ENCODE results near the gene CGREF1. TPM values are rescaled to one million over a fixed set of nuclear protein-coding genes. Genes with fewer than 3 reads are reported as not detected.

Gene CGREF1
- total RNA-seq, 1 experiment from 2014 or later = 0.37 TPM

DNA sequence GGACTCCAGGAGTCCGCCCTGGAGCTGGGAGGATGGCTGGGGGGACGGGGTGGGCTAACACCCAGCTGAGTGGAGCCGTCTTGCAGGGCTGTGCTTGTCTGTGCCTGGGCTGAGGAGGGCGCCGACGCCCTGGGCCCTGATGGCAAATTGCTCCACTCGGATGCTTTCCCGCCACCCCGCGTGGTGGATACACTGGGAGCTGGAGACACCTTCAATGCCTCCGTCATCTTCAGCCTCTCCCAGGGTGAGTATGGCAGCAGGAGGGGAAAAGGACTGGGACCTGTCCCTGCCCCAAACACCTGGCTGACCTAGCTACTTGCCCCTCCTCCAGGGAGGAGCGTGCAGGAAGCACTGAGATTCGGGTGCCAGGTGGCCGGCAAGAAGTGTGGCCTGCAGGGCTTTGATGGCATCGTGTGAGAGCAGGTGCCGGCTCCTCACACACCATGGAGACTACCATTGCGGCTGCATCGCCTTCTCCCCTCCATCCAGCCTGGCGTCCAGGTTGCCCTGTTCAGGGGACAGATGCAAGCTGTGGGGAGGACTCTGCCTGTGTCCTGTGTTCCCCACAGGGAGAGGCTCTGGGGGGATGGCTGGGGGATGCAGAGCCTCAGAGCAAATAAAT, 19.5 kb downstream of the CGREF1 start:
- H3K4me3 ChIP-seq = no peak overlapping the region
- no peaks in the 10 kb centered on the region for H3K9me2 ChIP-seq (ENCODE audit: insufficient read depth)
- H3K79me2 ChIP-seq (ENCODE audit: low read depth) = no peaks in the 10 kb centered on the region
- H3K4me2 ChIP-seq = no peak overlapping the region
- CTCF ChIA-PET = interaction anchor here (0.7 kb wide), 1 partner anchor 181 kb away, joined by 3 read pairs; no protein-coding TSS in a partner anchor
- H4K20me1 ChIP-seq (ENCODE audit: insufficient read depth) = no peaks in the 10 kb centered on the region
- no peak for DNase-seq
- TF ChIP-seq CTCF (conservative IDR thresholded peaks at IDR 0.05) (no peak), EZH2 (IDR thresholded peaks at IDR 0.05; ENCODE audit: low read depth) (no peak)
- POLR2A ChIA-PET (ENCODE audit: unreplicated experiment) = interaction anchor here (0.6 kb wide), 1 partner anchor 110 kb away, joined by 4 read pairs; no protein-coding TSS in a partner anchor
- no TSS peak for BruUV-seq (replicated peaks)
- intact Hi-C loops (cut with micrococcal nuclease; ENCODE audit: unreplicated experiment) = loop anchor here (5.0 kb wide), 1 partner anchor 273 kb away; the partner anchor contains the start of genes EIF2B4 and SNX17
- H3F3A ChIP-seq (ENCODE audit: insufficient read depth, low read depth) = no peaks in the 10 kb centered on the region
- H3K27ac ChIP-seq = no peak overlapping the region
- H3K9me3 ChIP-seq (ENCODE audit: insufficient read depth, low read depth) = no peaks in the 10 kb centered on the region
- no peaks in the 10 kb centered on the region for H3K27me3 ChIP-seq (ENCODE audit: insufficient read depth, low read depth)
- no peak overlapping the region for H2AFZ ChIP-seq
- H3K4me1 ChIP-seq (replicated peaks; ENCODE audit: insufficient read depth) = no peaks in the 10 kb centered on the region
- H3K36me3 ChIP-seq (ENCODE audit: low read depth) = no peaks in the 10 kb centered on the region

GRCh38 chr2:27097341-27097740, 21.6 kb downstream of the CGREF1 start:
- Histone ChIP-seq H3F3A (ENCODE audit: insufficient read depth, low read depth) (peaks cover 6% of the 10 kb centered on the region; the same call in 1 of the 2 replicates), H3K4me2 (no peak overlapping the region), H3K36me3 (ENCODE audit: low read depth) (no peaks in the 10 kb centered on the region), H3K9me2 (ENCODE audit: insufficient read depth) (no peaks in the 10 kb centered on the region), H4K20me1 (ENCODE audit: insufficient read depth) (no peaks in the 10 kb centered on the region), H3K27ac (no peak overlapping the region), H3K4me3 (no peak overlapping the region), H2AFZ (no peak overlapping the region), H3K27me3 (ENCODE audit: insufficient read depth, low read depth) (no peaks in the 10 kb centered on the region), H3K79me2 (ENCODE audit: low read depth) (no peaks in the 10 kb centered on the region), H3K4me1 (replicated peaks; ENCODE audit: insufficient read depth) (no peaks in the 10 kb centered on the region), H3K9me3 (ENCODE audit: insufficient read depth, low read depth) (no peaks in the 10 kb centered on the region)
- ChIA-PET CTCF (interaction anchor here (0.6 to 0.9 kb wide), 2 partner anchors 10 to 179 kb away, joined by 3 to 27 read pairs; partner anchors contain the start of gene KHK), POLR2A (ENCODE audit: unreplicated experiment) (no interaction called here)
- TF ChIP-seq CTCF (conservative IDR thresholded peaks at IDR 0.05) (no peak), EZH2 (IDR thresholded peaks at IDR 0.05; ENCODE audit: low read depth) (no peak)
- no peak for DNase-seq
- intact Hi-C loops (cut with micrococcal nuclease; ENCODE audit: unreplicated experiment) = loop anchor here (5.0 kb wide), 1 partner anchor 275 kb away; the partner anchor contains the start of genes EIF2B4 and SNX17
- BruUV-seq (replicated peaks) = no TSS peak

GRCh38 chr2:27096748-27097297, 22.1 kb downstream of the CGREF1 start:
- H3K4me3 ChIP-seq = no peak overlapping the region
- ChIA-PET POLR2A (ENCODE audit: unreplicated experiment) (interaction anchor here (0.6 to 1.0 kb wide), 2 partner anchors 10 to 14 kb away, joined by 3 to 5 read pairs; no protein-coding TSS in a partner anchor), CTCF (interaction anchor here (0.6 to 1.0 kb wide), 3 partner anchors 10 to 187 kb away, joined by 3 to 27 read pairs (median 5); partner anchors contain the start of gene KHK)
- H3K9me2 ChIP-seq (ENCODE audit: insufficient read depth) = no peaks in the 10 kb centered on the region
- H3K27ac ChIP-seq = no peak overlapping the region
- no peaks in the 10 kb centered on the region for H3K79me2 ChIP-seq (ENCODE audit: low read depth)
- H3K9me3 ChIP-seq (ENCODE audit: insufficient read depth, low read depth) = no peaks in the 10 kb centered on the region
- no peaks in the 10 kb centered on the region for H4K20me1 ChIP-seq (ENCODE audit: insufficient read depth)
- no peaks in the 10 kb centered on the region for H3K36me3 ChIP-seq (ENCODE audit: low read depth)
- no TSS peak for BruUV-seq (replicated peaks)
- peaks cover 6% of the 10 kb centered on the region; the same call in 1 of the 2 replicates for H3F3A ChIP-seq (ENCODE audit: insufficient read depth, low read depth)
- no peak for TF ChIP-seq EZH2 (IDR thresholded peaks at IDR 0.05; ENCODE audit: low read depth)
- H3K4me1 ChIP-seq (replicated peaks; ENCODE audit: insufficient read depth) = no peaks in the 10 kb centered on the region
- no peak for DNase-seq
- intact Hi-C loops (cut with micrococcal nuclease; ENCODE audit: unreplicated experiment) = loop anchor here (5.0 kb wide), 1 partner anchor 275 kb away; the partner anchor contains the start of genes EIF2B4 and SNX17
- H2AFZ ChIP-seq = no peak overlapping the region; the same call in 1 of the 2 replicates
- no peak overlapping the region for H3K4me2 ChIP-seq
- H3K27me3 ChIP-seq (ENCODE audit: insufficient read depth, low read depth) = no peaks in the 10 kb centered on the region

Data from PC-9 (cell line).